GM12873 (cell line): ENCODE measurements around the gene SP2.

Experiments
- TF ChIP-seq, protein P1 (sequence below): IDR thresholded peaks from 2 replicates; pipeline ENCODE4 v1.5.1; 2012; ENCODE audit warnings: low read depth, mild to moderate bottlenecking, moderate library complexity, low read length, control low read depth; ENCODE audit not compliant: insufficient read depth; ENCODE audit errors: missing control alignments

The SP2 gene

GRCh38 chr17:47852113-47852949 lies 43.7 kb upstream of the SP2 start:
- TF ChIP-seq, protein P1, sequence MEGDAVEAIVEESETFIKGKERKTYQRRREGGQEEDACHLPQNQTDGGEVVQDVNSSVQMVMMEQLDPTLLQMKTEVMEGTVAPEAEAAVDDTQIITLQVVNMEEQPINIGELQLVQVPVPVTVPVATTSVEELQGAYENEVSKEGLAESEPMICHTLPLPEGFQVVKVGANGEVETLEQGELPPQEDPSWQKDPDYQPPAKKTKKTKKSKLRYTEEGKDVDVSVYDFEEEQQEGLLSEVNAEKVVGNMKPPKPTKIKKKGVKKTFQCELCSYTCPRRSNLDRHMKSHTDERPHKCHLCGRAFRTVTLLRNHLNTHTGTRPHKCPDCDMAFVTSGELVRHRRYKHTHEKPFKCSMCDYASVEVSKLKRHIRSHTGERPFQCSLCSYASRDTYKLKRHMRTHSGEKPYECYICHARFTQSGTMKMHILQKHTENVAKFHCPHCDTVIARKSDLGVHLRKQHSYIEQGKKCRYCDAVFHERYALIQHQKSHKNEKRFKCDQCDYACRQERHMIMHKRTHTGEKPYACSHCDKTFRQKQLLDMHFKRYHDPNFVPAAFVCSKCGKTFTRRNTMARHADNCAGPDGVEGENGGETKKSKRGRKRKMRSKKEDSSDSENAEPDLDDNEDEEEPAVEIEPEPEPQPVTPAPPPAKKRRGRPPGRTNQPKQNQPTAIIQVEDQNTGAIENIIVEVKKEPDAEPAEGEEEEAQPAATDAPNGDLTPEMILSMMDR = no peak

DNA sequence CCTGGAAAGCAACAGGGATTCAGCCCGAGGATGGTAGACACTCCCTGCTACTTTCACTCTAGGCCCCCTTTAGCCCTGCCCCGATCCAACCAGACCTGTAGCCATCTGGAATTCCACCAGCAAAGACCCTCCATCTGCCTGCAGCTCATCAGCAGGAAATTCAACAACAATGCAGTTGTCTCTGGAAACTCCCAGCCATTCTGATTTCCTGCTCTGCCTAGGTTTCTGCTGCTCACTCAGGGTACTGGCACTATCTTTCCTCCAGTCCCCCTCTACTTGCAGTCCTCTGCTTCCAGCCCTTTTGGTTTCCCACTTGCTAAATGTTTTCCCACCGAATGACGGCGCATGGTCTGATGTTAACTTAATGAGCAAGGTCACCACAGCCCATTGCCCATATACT lies 42.4 kb upstream of the SP2 start:
- TF ChIP-seq, protein P1 = no peak

GRCh38 chr17:47855737-47856136 lies 40.3 kb upstream of the SP2 start:
- TF ChIP-seq, protein P1 = no peak

- TF ChIP-seq, protein P1 = no peak
Observed at GRCh38 chr17:47856830-47857229, 39.2 kb upstream of the SP2 start.

GRCh38 chr17:47857551-47858455 lies 38.2 kb upstream of the SP2 start:
- TF ChIP-seq, protein P1 = no peak

DNA sequence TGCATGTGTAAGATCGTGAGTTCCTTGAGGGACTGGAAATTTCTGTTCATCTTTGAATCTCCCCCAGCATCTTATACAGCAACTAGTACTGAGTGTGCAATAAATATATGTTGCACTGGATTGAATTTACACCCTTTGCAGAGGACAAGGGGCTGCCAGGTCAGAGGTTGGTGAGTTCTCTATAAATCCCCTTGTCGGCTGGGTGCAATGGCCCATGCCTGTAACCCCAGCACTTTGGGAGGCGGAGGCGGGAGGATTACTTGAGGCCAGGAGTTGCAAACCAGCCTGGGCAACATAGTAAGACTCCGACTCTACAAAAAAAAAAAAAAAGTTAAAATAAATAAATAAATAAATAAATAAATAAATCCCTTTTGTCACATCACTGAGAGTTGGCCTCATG lies 35.6 kb upstream of the SP2 start:
- TF ChIP-seq, protein P1 = no peak
